8988T (cell line): ENCODE results near the gene SCTR.

Experiments used
- DNase-seq: peaks from one replicate; pipeline ENCODE4 v3.0.0; 2011

SCTR gene

DNA sequence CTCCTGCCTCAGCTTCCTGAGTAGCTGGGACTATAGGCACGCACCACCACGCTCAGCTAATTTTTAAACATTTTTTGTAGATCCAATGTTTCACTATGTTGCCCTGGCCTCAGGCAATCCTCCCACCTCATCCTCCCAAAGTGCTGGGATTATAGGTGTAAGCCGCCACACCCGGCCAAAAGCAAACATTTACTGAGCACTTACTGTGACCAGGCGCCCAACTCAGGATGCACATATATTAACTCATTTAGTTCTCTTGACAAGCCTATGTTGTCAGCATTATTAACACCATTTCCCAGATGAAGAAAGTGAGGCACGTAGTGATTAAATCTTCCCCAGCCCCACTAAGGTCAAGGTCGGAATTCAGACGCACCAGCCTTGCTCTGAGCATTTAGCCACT lies 51.5 kb downstream of the SCTR start:
- no peak for DNase-seq

- no peak for DNase-seq
Measured at GRCh38 chr2:119469661-119470297, 54.5 kb downstream of the SCTR start.

- DNase-seq, result no peak
Measured at GRCh38 chr2:119469131-119469530, 55.2 kb downstream of the SCTR start.

DNA sequence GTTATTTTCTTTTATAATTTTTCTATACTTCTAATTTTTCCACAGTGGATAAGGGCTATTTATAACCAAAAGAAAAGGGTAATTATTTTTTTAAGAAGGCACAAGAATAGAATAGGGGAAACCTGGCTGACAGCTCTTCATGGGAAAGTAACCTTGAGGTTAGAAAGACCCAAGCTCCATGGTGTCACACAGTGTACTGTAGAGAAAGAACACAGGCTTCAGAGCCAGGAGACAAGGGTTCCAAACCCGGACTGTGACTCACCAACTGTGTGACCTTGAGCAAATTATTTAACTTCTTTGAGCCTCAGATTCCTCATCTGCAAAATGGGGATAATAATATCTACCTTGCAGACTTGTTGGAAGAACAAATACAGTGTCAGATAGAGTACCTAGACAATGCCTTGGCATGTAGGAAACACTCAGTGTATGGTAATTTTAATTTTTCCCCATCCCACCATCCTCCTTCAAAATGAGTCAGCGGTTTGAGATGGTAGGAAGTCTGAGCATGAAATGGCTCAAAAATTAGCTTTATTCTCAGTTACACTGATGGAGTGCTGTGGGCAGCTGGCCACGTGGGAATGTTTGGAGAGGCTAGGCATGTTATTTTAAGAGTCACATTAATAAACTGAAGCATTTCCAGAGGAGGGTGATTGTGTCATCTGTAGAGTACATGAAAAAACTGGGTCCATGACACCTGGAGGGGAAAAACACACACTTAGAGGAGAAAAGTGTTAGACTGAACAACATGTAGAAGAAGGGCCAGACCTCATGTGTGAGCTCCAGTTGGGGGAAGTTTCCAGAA lies 55.9 kb downstream of the SCTR start:
- DNase-seq, result no peak

GRCh38 chr2:119466373-119466772 lies 57.9 kb downstream of the SCTR start:
- no peak for DNase-seq

DNA sequence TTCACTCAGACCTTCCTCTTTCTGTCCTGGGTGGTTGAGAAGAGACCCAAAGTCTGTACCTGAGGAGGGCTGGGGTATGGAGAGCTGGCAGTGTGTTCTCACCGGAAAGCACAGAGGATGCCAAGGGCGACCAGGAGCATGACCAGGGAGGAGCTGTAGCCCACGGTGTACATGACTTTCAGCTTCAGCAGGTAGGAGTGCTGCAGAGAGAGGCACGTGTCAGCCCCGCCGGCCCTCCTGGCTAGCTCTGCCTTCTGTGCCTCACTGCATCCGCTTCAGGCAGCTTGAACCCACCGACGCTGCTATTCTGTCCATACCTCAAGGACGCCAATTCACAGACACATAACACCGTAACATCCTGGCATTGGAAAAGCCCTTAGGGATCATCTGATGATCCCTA lies 58.6 kb downstream of the SCTR start:
- no peak for DNase-seq

GRCh38 chr2:119464981-119465380 lies 59.3 kb downstream of the SCTR start:
- no peak for DNase-seq

GRCh38 chr2:119463990-119464389 lies 60.3 kb downstream of the SCTR start:
- DNase-seq, result no peak

- DNase-seq, result no peak
Measured at GRCh38 chr2:119463136-119463535, 61.1 kb downstream of the SCTR start.

GRCh38 chr2:119462574-119462973 lies 61.7 kb downstream of the SCTR start:
- DNase-seq, result no peak

- no peak for DNase-seq
Measured at GRCh38 chr2:119461811-119462210, 62.5 kb downstream of the SCTR start.

- no peak for DNase-seq
Measured at GRCh38 chr2:119460076-119460475, 64.2 kb downstream of the SCTR start.

DNA sequence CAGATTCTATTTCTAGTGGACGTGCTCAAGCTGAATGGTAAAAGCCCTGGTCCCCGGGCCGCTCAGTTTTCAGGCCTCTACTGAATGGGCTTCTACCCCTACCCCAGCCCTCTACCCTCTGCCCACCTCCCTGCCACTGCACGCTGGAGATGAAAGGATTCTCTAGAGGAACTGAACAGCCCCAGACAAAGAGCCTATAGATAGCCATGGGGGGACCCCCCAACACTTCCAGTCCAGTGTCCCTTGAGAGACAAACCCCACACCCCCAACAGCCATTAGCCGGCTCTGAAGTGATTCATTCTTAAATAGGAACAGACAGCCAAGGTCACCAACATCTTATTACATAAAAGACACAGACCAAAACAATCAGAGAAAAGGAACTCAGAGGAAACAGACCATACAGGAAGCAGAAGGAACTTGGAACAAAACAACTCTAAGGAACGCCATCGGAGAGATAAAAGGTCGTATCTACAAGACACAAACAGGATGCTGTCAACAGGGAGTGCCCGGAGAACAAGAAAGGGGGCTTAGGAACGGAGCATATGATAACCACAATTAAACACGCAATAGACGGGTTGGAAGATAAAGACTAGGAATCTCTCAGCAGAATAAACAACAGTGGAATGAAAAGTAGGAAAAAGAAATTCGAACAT lies 69.1 kb downstream of the SCTR start:
- DNase-seq, result no peak

DNA sequence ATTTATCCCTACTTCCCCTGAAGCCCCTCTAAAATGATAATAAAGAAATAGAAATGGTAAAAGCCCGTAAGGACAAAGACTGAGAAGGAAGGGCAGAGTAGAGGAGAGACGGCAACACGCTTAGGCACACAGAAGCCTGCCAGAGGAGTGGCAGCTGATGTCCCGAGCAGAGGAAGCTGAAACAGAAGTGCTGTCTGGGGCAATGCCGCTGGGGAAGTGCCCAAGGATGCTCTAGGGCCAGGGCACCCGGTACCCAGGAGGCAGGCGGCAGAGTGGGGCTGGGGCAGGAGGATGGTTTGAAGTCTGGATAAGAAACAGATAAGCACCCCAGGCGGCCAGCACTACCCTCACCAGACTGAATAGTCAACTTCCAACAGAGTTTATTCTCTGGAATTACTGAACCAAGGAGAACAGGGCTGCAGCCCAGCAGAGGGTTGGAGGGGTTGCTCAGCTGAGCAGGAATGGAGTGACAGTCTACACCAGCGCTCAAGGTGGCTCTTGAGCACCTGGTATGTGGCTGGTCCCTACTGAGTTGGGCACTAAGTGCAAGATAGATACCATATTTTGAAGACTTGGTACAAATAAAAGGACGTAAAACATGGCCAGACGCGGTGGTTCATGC lies 70.2 kb downstream of the SCTR start:
- no peak for DNase-seq

DNA sequence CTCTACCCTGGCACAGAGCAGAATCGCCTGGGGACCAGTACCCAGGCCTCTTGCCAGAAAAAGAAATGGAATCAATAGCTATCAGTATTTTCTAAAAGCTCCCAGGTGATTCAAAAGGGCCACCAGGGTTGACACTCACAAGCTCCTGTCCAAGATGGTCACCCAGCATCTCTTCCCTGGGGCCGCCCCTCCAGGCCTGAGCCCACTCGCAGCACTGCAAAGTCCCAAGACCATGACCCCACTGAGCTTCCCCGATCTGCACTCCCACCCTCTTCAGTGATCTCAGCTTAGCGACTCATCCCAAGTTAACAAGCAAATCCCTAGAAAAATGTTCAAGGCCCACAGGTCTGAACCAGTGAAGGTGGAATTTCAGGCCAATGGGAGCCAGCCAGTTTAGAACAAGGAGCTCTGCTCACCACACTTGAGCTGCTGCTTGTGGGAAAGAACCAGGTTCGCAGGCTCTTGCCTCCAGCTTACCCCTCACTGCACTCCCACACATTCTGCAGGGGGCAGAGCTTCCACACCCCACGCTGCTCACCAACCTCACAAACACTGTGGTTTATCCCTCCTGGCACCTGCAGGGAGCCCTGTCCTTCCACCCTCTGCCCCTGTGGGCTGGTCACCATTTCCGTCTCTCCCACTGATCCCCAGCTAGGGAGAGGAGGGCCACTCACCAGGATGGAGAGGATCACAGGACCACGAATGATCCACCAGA lies 72.8 kb downstream of the SCTR start:
- DNase-seq, result no peak

DNA sequence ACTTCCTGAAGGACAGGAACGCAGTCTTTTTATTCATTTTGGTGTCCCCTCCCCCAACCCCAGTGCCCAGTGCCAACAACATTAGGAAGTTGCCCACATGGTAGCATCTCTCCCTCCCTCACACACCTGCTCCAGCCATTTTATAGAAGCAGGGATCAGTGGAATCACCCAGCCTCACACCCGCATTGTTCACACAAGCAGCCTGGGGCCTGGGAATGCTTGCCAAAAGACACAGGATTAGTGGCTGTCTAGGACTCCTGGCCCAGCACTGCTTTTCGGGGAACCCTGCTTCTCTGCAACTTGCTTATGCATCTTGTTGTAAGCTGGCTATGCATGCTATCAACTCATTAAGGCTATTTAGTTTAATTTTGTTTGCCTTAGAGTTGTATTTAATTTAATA lies 74.8 kb downstream of the SCTR start:
- no peak for DNase-seq

GRCh38 chr2:119448427-119449141 lies 75.7 kb downstream of the SCTR start:
- no peak for DNase-seq

DNA sequence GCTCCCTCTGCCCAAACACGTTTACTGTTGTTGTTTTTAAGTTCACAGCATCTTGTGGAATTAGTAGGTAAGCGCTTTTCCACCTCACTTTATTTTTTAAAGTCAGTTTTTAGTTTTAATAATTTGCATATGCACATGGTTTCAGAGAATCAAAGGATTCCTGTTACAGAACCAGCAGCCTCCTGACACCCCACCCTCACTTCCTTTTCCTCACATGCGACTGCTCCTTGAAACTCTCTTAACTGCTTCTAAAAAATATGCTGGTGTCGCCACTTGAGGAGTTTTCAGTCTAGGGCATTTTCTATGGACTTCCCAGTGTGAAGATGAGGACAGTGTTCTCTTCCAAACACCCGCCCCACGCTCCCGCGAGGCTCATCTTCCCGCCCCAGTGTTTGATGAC lies 78.2 kb downstream of the SCTR start:
- DNase-seq, result no peak

DNA sequence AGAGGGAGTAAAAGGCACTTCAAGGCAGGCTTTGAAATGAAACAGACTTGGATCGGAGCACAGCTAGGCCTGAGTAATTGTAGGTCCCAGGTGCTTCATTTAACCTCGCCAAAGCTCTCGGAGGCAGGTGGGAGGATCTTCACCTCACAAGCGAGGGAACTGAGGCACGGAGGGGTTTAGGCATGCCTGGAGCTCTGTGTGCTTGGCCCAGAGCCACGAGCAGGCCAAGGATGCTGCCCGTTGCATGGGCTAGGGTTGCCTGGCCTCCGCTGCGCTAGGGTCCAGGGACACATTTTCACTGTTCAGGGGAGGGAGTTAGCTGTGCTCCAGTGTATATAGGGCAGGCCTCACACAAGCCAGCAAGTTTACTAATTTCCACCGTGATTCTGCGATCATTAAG lies 81.4 kb downstream of the SCTR start:
- no peak for DNase-seq

DNA sequence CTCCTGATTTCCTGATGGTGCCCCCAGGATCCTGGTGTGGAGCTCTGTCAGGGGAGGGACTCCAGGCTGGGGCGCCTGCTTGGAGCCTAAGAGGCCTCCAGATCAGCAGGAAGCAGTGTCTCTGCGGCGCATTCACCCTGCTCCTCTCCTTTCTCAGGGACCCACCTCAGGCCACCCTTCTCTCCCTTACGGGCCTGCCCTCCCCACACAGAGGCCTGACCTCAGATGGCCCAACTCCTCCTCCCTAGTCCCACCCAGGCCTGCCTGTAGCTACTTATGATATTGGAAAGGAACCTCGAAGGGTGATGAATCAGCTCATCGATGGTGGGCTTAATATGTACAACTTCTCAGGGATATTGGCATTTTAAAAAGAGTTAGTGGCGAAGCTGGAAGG lies 82.1 kb downstream of the SCTR start:
- no peak for DNase-seq

DNA sequence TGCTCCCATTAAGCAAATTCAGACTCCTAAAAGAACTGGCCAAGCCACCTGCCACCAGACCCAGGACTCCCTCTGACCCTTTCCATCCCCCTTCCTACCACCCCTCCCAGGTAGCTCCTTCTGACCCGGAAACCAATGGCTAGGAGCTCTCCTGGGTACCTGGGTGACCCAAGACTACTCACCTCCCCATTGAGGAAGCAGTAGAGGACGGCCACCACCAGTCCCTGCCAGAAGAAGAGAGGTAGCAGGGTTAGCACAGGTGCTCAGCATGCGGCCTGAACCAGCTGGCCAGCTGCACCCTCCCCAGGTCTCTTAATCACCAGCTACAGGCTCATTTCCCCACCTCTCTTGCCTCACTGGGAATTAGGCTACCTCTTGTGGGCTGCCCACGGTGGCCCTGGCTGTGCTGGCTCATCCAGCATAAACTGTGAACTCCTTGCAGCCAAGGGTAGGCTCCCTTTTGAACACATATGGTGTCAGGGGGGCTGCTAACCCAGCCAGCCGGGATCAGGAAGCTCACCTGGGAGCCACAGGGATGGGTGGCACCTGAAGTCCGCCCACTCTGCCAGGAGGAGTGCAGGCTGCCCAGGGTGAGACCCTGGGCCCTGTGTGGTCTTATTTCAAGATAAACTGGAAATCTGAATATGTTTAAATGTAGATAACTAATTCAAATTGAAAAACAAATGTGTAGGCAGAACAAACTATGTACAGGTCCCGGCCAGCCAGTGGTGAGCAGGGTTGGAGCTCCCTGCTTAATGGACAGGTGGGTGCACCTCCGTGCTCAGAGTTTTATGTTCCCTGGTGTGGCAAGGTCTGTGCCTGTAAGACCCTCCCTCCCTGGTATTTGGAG lies 82.7 kb downstream of the SCTR start:
- DNase-seq, result no peak
